Endodermal cell (in vitro differentiated cells): ENCODE results near the gene RIMS3. TPM values are rescaled to one million over a fixed set of nuclear protein-coding genes. Genes with fewer than 3 reads are reported as not detected.
A peak's percentile ranks its signal among the peaks of the same experiment; 100 is the strongest.

ENCODE experiments used
- DNase-seq: peaks from one replicate; pipeline ENCODE4 v3.0.0-alpha.2; 2017
- H3K27ac ChIP-seq: 2 replicates; pipeline ENCODE4 v1.5.1; 2013; ENCODE audit warnings: mild to moderate bottlenecking, low read depth, low read length, moderate library complexity
- H3K27me3 ChIP-seq: 2 replicates; pipeline ENCODE4 v1.6.1; 2013; ENCODE audit warnings: mild to moderate bottlenecking, low read length, moderate library complexity; ENCODE audit not compliant: insufficient read depth, control insufficient read depth, poor library complexity, severe bottlenecking
- H3K36me3 ChIP-seq: 2 replicates; pipeline ENCODE4 v1.7.0; 2013; ENCODE audit warnings: mild to moderate bottlenecking, low read length, moderate library complexity; ENCODE audit not compliant: control insufficient read depth, insufficient read depth
- H3K4me1 ChIP-seq: one replicate; pipeline ENCODE4 v1.7.0; 2013; ENCODE audit warnings: low read length; ENCODE audit not compliant: control insufficient read depth, insufficient read depth
- H3K4me3 ChIP-seq: 2 replicates; pipeline ENCODE4 v1.5.1; 2013; ENCODE audit warnings: mild to moderate bottlenecking, low read length, moderate library complexity
- H3K9ac ChIP-seq: 2 replicates; pipeline ENCODE4 v1.6.1; 2013; ENCODE audit warnings: mild to moderate bottlenecking, low read length, moderate library complexity; ENCODE audit not compliant: poor library complexity, severe bottlenecking; ENCODE audit errors: extremely low read depth
- H3K9me3 ChIP-seq: 2 replicates; pipeline ENCODE4 v1.6.1; 2013; ENCODE audit warnings: mild to moderate bottlenecking, low read length, moderate library complexity; ENCODE audit not compliant: control insufficient read depth
- H3K27ac Mint-ChIP-seq: 2 replicates; pipeline ENCODE4 v1.8.0; 2020; ENCODE audit warnings: mixed read lengths
- H3K27me3 Mint-ChIP-seq: 2 replicates; pipeline ENCODE4 v1.8.0; 2021; ENCODE audit warnings: mild to moderate bottlenecking, mixed read lengths; ENCODE audit not compliant: insufficient read depth
- H3K36me3 Mint-ChIP-seq: 2 replicates; pipeline ENCODE4 v1.8.0; 2020; ENCODE audit warnings: low read depth, mixed read lengths
- H3K4me1 Mint-ChIP-seq: 2 replicates; pipeline ENCODE4 v1.8.0; 2020; ENCODE audit warnings: mixed read lengths
- H3K4me3 Mint-ChIP-seq: 2 replicates; pipeline ENCODE4 v1.8.0; 2020; ENCODE audit warnings: mild to moderate bottlenecking, moderate library complexity, mixed read lengths
- H3K9me3 Mint-ChIP-seq: 2 replicates; pipeline ENCODE4 v1.8.0; 2020; ENCODE audit warnings: mild to moderate bottlenecking, mixed read lengths
- CTCF ChIP-seq: fragments of 200-600 bp; sonication (generic); conservative IDR thresholded peaks from 2 replicates; pipeline ENCODE4 v1.5.0; 2021; ENCODE audit warnings: antibody characterized with exemption, mild to moderate bottlenecking
- WGBS, 2 experiments: methylation state at CpG; one replicate each; pipeline versions ENCODE4 v1.1.5 to v1.1.7; 2013; ENCODE audit warnings: missing lambda C conversion rate in 2 of 2, mixed read lengths in 1 of 2; ENCODE audit not compliant: insufficient coverage in 1 of 2, insufficient read length in 1 of 2; 5-methylcytosine and 5-hydroxymethylcytosine counted together
- total RNA-seq, 2 donors: library from RNA; stranded (reverse); fragmentation: NEBNext Ultra II Directional in 1 of 2; extraction: Animal tissue kit (Norgen Biotek cat#: 25700) in 1 of 2; gene quantifications; 2 replicates in 1 of 2; 3 replicates in 1 of 2; pipeline ENCODE4 v1.2.1, GENCODE V29; 2021

Gene RIMS3
- total RNA-seq, 2 donors from 2014 or later, result 8.0 to 12.0 TPM

GRCh38 chr1:40641601-40642242, 23.8 kb downstream of the RIMS3 start:
- WGBS, 2 experiments, result 92 to 94% methylated on average over 12 to 18 of the region's 18 CpGs
- H3K4me1 ChIP-seq, result no peaks in the 10 kb centered on the region

GRCh38 chr1:40640314-40641076, 25.0 kb downstream of the RIMS3 start:
- no peak overlapping the region for H3K27ac ChIP-seq
- no peaks in the 10 kb centered on the region for H3K4me1 ChIP-seq
- Mint-ChIP-seq H3K4me1 (no peaks in the 10 kb centered on the region), H3K27ac (no peak overlapping the region), H3K36me3 (no peaks in the 10 kb centered on the region), H3K9me3 (no peaks in the 10 kb centered on the region), H3K4me3 (no peak overlapping the region), H3K27me3 (no peaks in the 10 kb centered on the region)
- H3K4me3 ChIP-seq, result no peak overlapping the region
- TF ChIP-seq CTCF, result no peak
- no peaks in the 10 kb centered on the region for H3K36me3 ChIP-seq
- no peak overlapping the region for H3K9ac ChIP-seq
- no peaks in the 10 kb centered on the region for H3K27me3 ChIP-seq
- H3K9me3 ChIP-seq, result no peaks in the 10 kb centered on the region
- 82 to 88% methylated on average over 3 to 10 of the region's 10 CpGs for WGBS, 2 experiments
- no peak for DNase-seq

More at GRCh38 chr1:40641601-40642242, 23.8 kb downstream of the RIMS3 start:
- TF ChIP-seq CTCF, result no peak
- no peak overlapping the region for H3K27ac ChIP-seq
- Mint-ChIP-seq H3K4me1 (no peaks in the 10 kb centered on the region), H3K27me3 (no peaks in the 10 kb centered on the region), H3K27ac (no peak overlapping the region), H3K4me3 (no peak overlapping the region), H3K36me3 (no peaks in the 10 kb centered on the region), H3K9me3 (no peaks in the 10 kb centered on the region)
- DNase-seq, result no peak
- no peaks in the 10 kb centered on the region for H3K9me3 ChIP-seq
- no peak overlapping the region for H3K4me3 ChIP-seq
- H3K9ac ChIP-seq, result no peak overlapping the region
- H3K36me3 ChIP-seq, result no peaks in the 10 kb centered on the region
- H3K27me3 ChIP-seq, result no peaks in the 10 kb centered on the region

- Mint-ChIP-seq H3K27ac (no peak overlapping the region), H3K36me3 (no peaks in the 10 kb centered on the region), H3K9me3 (no peaks in the 10 kb centered on the region), H3K27me3 (no peaks in the 10 kb centered on the region), H3K4me3 (no peak overlapping the region), H3K4me1 (no peaks in the 10 kb centered on the region)
- no peaks in the 10 kb centered on the region for H3K27me3 ChIP-seq
- whole genome bisulfite sequencing, 2 experiments, result 81 to 85% methylated on average over 6 to 8 of the region's 8 CpGs
- no peaks in the 10 kb centered on the region for H3K36me3 ChIP-seq
- no peak overlapping the region for H3K4me3 ChIP-seq
- H3K9me3 ChIP-seq, result no peaks in the 10 kb centered on the region
- DNase-seq, result peak; percentile 60
- no peak overlapping the region for H3K27ac ChIP-seq
- TF ChIP-seq CTCF, result no peak
- no peak overlapping the region for H3K9ac ChIP-seq
- H3K4me1 ChIP-seq, result no peaks in the 10 kb centered on the region
Observed at GRCh38 chr1:40638097-40639036, 27.1 kb downstream of the RIMS3 start.
